T1000 (cell line): ENCODE results near the gene CFAP97D2.
"Not testable (repeated sequence)": the region's sequence is repeated elsewhere in the genome, so short reads cannot be mapped to it uniquely, and the experiment has no call there.

Source experiments
- DNase-seq: peaks from one replicate; lab custom pipeline; 2025; ENCODE audit warnings: mixed read lengths; lab: John Stamatoyannopoulos, UW

The CFAP97D2 gene

GRCh38 chr13:114143806-114144605, 35.1 kb upstream of the CFAP97D2 start:
- DNase-seq: no peak

- DNase-seq: no peak
Observed at GRCh38 chr13:114144606-114145244, 34.3 kb upstream of the CFAP97D2 start.

- no peak for DNase-seq
Observed at GRCh38 chr13:114145256-114145655, 33.8 kb upstream of the CFAP97D2 start.

GRCh38 chr13:114145722-114146121, 33.3 kb upstream of the CFAP97D2 start:
- no peak for DNase-seq

GRCh38 chr13:114146173-114146572, 32.9 kb upstream of the CFAP97D2 start:
- no peak for DNase-seq

GRCh38 chr13:114146629-114147028, 32.4 kb upstream of the CFAP97D2 start:
- DNase-seq: no peak

GRCh38 chr13:114147803-114148520, 31.1 kb upstream of the CFAP97D2 start:
- DNase-seq: no peak

- DNase-seq: no peak
Observed at GRCh38 chr13:114148521-114148855, 30.6 kb upstream of the CFAP97D2 start.

- not testable (repeated sequence) for DNase-seq
Observed at GRCh38 chr13:114148886-114149285, 30.2 kb upstream of the CFAP97D2 start.

GRCh38 chr13:114149774-114150740, 29.0 kb upstream of the CFAP97D2 start:
- DNase-seq: no peak

GRCh38 chr13:114151031-114151430, 28.0 kb upstream of the CFAP97D2 start:
- no peak for DNase-seq

- DNase-seq: no peak
Observed at GRCh38 chr13:114151565-114152284, 27.3 kb upstream of the CFAP97D2 start.

- no peak for DNase-seq
Observed at GRCh38 chr13:114152285-114152645, 26.8 kb upstream of the CFAP97D2 start.

- DNase-seq: no peak
Observed at GRCh38 chr13:114152831-114153371, 26.2 kb upstream of the CFAP97D2 start.

- DNase-seq: no peak
Observed at GRCh38 chr13:114153485-114154080, 25.5 kb upstream of the CFAP97D2 start.

- no peak for DNase-seq
Observed at GRCh38 chr13:114154476-114154875, 24.6 kb upstream of the CFAP97D2 start.

- no peak for DNase-seq
Observed at GRCh38 chr13:114155320-114155719, 23.7 kb upstream of the CFAP97D2 start.

- no peak for DNase-seq
Observed at GRCh38 chr13:114155926-114156883, 22.9 kb upstream of the CFAP97D2 start.

GRCh38 chr13:114157869-114158495, 21.1 kb upstream of the CFAP97D2 start:
- DNase-seq: no peak
